T-helper 17 cell (primary cell): ENCODE results near the gene SSX2IP. TPM values are rescaled to one million over a fixed set of nuclear protein-coding genes. Genes with fewer than 3 reads are reported as not detected.

Experiments
- ATAC-seq: fragments of 150-1000 bp; cut with Tn5 transposase; 2 replicates; pipeline ENCODE4 v1.10.0; 2021; ENCODE audit warnings: mild to moderate bottlenecking, moderate library complexity
- DNase-seq, 3 donors: peaks; one replicate each; pipeline versions ENCODE4 v3.0.0 to v3.0.0-alpha.2; 2020 to 2021
- H3K9me3 ChIP-seq: one replicate; pipeline ENCODE4 v1.7.0; 2013; ENCODE audit warnings: low read length, mild to moderate bottlenecking; ENCODE audit not compliant: control insufficient read depth, poor library complexity, severe bottlenecking
- H3K27ac Mint-ChIP-seq: one replicate; pipeline ENCODE4 v1.8.0; 2022; ENCODE audit warnings: mild to moderate bottlenecking, moderate library complexity, mixed read lengths
- H3K27me3 Mint-ChIP-seq: one replicate; pipeline ENCODE4 v1.8.0; 2022; ENCODE audit warnings: mixed read lengths
- H3K36me3 Mint-ChIP-seq: one replicate; pipeline ENCODE4 v1.8.0; 2022; ENCODE audit warnings: low read depth, mixed read lengths
- H3K4me1 Mint-ChIP-seq: one replicate; pipeline ENCODE4 v1.8.0; 2022; ENCODE audit warnings: mild to moderate bottlenecking, mixed read lengths
- H3K4me3 Mint-ChIP-seq: one replicate; pipeline ENCODE4 v1.8.0; 2022; ENCODE audit warnings: mild to moderate bottlenecking, moderate library complexity, mixed read lengths
- total RNA-seq, 4 donors: library from RNA in 2 of 4; stranded (reverse) in 2 of 4; gene quantifications; one replicate each; pipeline ENCODE4 v1.2.3 and lab custom pipeline; 2022 to 2026

Gene SSX2IP
- total RNA-seq, 2 donors from 2014 or later = 6.6 to 17.2 TPM

GRCh38 chr1:84702143-84702542 lies 11.9 kb upstream of the SSX2IP start:
- H3K27ac Mint-ChIP-seq = no peak overlapping the region

GRCh38 chr1:84701376-84701775 lies 11.1 kb upstream of the SSX2IP start:
- Mint-ChIP-seq H3K4me3 (no peak overlapping the region), H3K36me3 (peaks cover 2% of the 10 kb centered on the region), H3K27me3 (peaks cover 19% of the 10 kb centered on the region), H3K27ac (no peak overlapping the region), H3K4me1 (peaks cover 4% of the 10 kb centered on the region)
- ATAC-seq (no peak), DNase-seq (no peak)
- H3K9me3 ChIP-seq = no peaks in the 10 kb centered on the region

More at GRCh38 chr1:84702143-84702542, 11.9 kb upstream of the SSX2IP start:
- ATAC-seq = no peak
- H3K9me3 ChIP-seq = no peaks in the 10 kb centered on the region
- no peak for DNase-seq
- H3K4me1 Mint-ChIP-seq = peaks cover 2% of the 10 kb centered on the region
- H3K27me3 Mint-ChIP-seq = peaks cover 18% of the 10 kb centered on the region
- no peak overlapping the region for H3K4me3 Mint-ChIP-seq
- peaks cover 2% of the 10 kb centered on the region for H3K36me3 Mint-ChIP-seq

GRCh38 chr1:84700070-84700469 lies 9.8 kb upstream of the SSX2IP start:
- Mint-ChIP-seq H3K36me3 (peaks cover 2% of the 10 kb centered on the region), H3K27me3 (peaks cover 19% of the 10 kb centered on the region), H3K27ac (no peak overlapping the region), H3K4me1 (peaks cover 4% of the 10 kb centered on the region), H3K4me3 (no peak overlapping the region)
- no peaks in the 10 kb centered on the region for H3K9me3 ChIP-seq
- DNase-seq = no peak
- no peak for ATAC-seq

- H3K36me3 Mint-ChIP-seq = peaks cover 2% of the 10 kb centered on the region
- peaks cover 19% of the 10 kb centered on the region for H3K27me3 Mint-ChIP-seq
Measured at GRCh38 chr1:84698151-84699110, 8.2 kb upstream of the SSX2IP start.

GRCh38 chr1:84693785-84694184 lies 3.5 kb upstream of the SSX2IP start:
- H3K27ac Mint-ChIP-seq = peak overlapping the region; percentile 84
- peaks cover 2% of the 10 kb centered on the region for H3K36me3 Mint-ChIP-seq
- H3K9me3 ChIP-seq = no peaks in the 10 kb centered on the region
- H3K4me1 Mint-ChIP-seq = peaks cover 33% of the 10 kb centered on the region
- no peak overlapping the region for H3K4me3 Mint-ChIP-seq
- peaks cover 8% of the 10 kb centered on the region for H3K27me3 Mint-ChIP-seq
- DNase-seq (no peak), ATAC-seq (no peak)

More at GRCh38 chr1:84698151-84699110, 8.2 kb upstream of the SSX2IP start:
- Mint-ChIP-seq H3K4me1 (peaks cover 7% of the 10 kb centered on the region), H3K27ac (no peak overlapping the region), H3K4me3 (no peak overlapping the region)
- no peaks in the 10 kb centered on the region for H3K9me3 ChIP-seq
- ATAC-seq = no peak
- DNase-seq = no peak

- H3K27me3 Mint-ChIP-seq = peaks cover 8% of the 10 kb centered on the region
- H3K4me1 Mint-ChIP-seq = peaks cover 39% of the 10 kb centered on the region
- peak overlapping the region; percentile 83 for H3K4me3 Mint-ChIP-seq
- peak overlapping the region; percentile 84 for H3K27ac Mint-ChIP-seq
- ATAC-seq (no peak), DNase-seq (no peak)
- peaks cover 2% of the 10 kb centered on the region for H3K36me3 Mint-ChIP-seq
- H3K9me3 ChIP-seq = no peaks in the 10 kb centered on the region
Measured at GRCh38 chr1:84693005-84693404, 2.7 kb upstream of the SSX2IP start.

GRCh38 chr1:84692391-84692790 lies 2.1 kb upstream of the SSX2IP start:
- H3K9me3 ChIP-seq = no peaks in the 10 kb centered on the region
- peaks cover 4% of the 10 kb centered on the region for H3K27me3 Mint-ChIP-seq
- DNase-seq (no peak), ATAC-seq (no peak)
- H3K36me3 Mint-ChIP-seq = peaks cover 2% of the 10 kb centered on the region
- H3K4me3 Mint-ChIP-seq = peak overlapping the region; percentile 83
- H3K27ac Mint-ChIP-seq = peak overlapping the region; percentile 84
- peaks cover 43% of the 10 kb centered on the region for H3K4me1 Mint-ChIP-seq

- Mint-ChIP-seq H3K27me3 (no peaks in the 10 kb centered on the region), H3K4me1 (peaks cover 50% of the 10 kb centered on the region), H3K36me3 (peaks cover 4% of the 10 kb centered on the region), H3K27ac (peak overlapping the region; percentile 99), H3K4me3 (peak overlapping the region; percentile 95)
- ATAC-seq (no peak), DNase-seq (no peak)
- H3K9me3 ChIP-seq = no peaks in the 10 kb centered on the region
Measured at GRCh38 chr1:84691122-84691783, 992 bp upstream of the SSX2IP start.

- H3K27ac Mint-ChIP-seq = peak overlapping the region; percentile 99
- H3K36me3 Mint-ChIP-seq = peaks cover 5% of the 10 kb centered on the region
- ATAC-seq = no peak
- DNase-seq = no peak
- H3K9me3 ChIP-seq = no peaks in the 10 kb centered on the region
- no peaks in the 10 kb centered on the region for H3K27me3 Mint-ChIP-seq
- H3K4me3 Mint-ChIP-seq = peak overlapping the region; percentile 95
- H3K4me1 Mint-ChIP-seq = peaks cover 52% of the 10 kb centered on the region
Measured at GRCh38 chr1:84689514-84690396, 506 bp downstream of the SSX2IP start.

- Mint-ChIP-seq H3K27ac (peak overlapping the region; percentile 99), H3K27me3 (no peaks in the 10 kb centered on the region), H3K4me1 (peaks cover 48% of the 10 kb centered on the region), H3K36me3 (peaks cover 5% of the 10 kb centered on the region), H3K4me3 (peak overlapping the region; percentile 74)
- ATAC-seq = no peak
- DNase-seq = no peak
- H3K9me3 ChIP-seq = no peaks in the 10 kb centered on the region
Measured at GRCh38 chr1:84688463-84689061, 1.7 kb downstream of the SSX2IP start.

GRCh38 chr1:84687714-84688462 lies 2.4 kb downstream of the SSX2IP start:
- no peak for ATAC-seq
- Mint-ChIP-seq H3K27ac (peak overlapping the region; percentile 99), H3K36me3 (peaks cover 5% of the 10 kb centered on the region), H3K27me3 (no peaks in the 10 kb centered on the region), H3K4me3 (no peak overlapping the region), H3K4me1 (peaks cover 44% of the 10 kb centered on the region)
- no peaks in the 10 kb centered on the region for H3K9me3 ChIP-seq
- no peak for DNase-seq

- no peak for ATAC-seq
- Mint-ChIP-seq H3K27ac (peak overlapping the region; percentile 27), H3K27me3 (no peaks in the 10 kb centered on the region), H3K4me3 (no peak overlapping the region), H3K36me3 (peaks cover 8% of the 10 kb centered on the region), H3K4me1 (peaks cover 42% of the 10 kb centered on the region)
- H3K9me3 ChIP-seq = no peaks in the 10 kb centered on the region
- DNase-seq = no peak
Measured at GRCh38 chr1:84686223-84686622, 4.0 kb downstream of the SSX2IP start.
